Stimulated activated CD4-positive, alpha-beta T cell treated with anti-CD3 and anti-CD28 coated beads, TNF-alpha, amount 100 ng/mL, for 4 hours (primary cell): ENCODE data around the gene PATE4.

Experiments used
- DNase-seq, 3 experiments: peaks; one replicate each; pipeline ENCODE4 v3.0.0-alpha.2; 2020; ENCODE audit warnings: low read depth in 3 of 3

The PATE4 gene

DNA sequence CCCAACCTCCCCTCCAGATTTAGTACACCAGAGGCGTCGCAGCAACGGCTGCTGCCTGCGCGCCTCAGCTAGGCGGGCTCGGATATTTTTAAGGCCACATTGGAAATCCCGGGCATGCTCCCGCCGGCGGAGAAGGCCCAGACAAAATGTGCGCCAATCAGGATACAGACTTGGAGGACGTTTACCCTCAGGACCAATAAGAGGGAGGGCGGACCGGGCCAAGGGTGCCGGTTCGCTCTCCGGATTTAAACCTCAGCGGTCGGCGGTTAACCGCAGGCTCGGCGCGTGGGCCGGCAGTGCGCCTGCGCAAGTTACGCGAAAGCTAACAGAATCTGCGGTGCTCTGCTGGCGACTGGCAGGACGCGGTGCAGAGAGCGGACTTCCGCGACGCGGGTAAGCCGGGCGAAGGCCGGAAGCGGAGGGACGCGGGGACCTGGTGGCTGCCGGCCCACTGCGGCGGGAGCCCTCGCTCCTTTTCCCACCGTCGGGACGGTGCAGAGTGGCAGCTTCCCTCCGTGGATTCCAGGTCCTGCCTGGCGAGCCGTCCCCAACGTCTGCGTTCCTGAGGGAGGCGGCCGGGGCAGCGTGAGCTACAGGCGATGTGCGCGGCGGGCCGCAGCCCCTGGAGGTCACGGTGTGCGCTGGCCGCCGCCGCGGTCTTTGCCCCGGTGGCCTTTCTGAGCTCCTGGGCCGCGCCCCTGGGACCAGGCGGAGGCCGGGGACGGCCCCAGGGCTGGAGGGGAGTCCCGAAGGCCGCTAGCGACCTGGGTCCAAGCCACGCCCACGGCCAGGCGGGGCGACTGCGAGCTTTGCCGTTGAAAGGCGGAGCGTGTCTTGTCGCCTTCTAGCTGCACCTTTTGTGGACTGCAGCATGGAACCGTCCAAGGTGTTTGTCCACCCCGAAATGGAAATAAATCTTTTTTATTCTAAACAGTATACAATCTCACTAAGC, 54.5 kb downstream of the PATE4 start, which contains the start of gene HYLS1:
Gene HYLS1 (plus strand): TSS at position 296 of the 952 bp plus-strand sequence. CDS start 11,701 bp downstream, outside the sequence.
- peak; percentile 82 to 85 (median 84) for DNase-seq
